GM23248 (cell line): ENCODE data around the gene EHBP1.

Experiments
- EZH2 ChIP-seq: fragments of 200-600 bp; sonication (generic); IDR thresholded peaks from 2 replicates; pipeline ENCODE4 v1.6.1; 2018; ENCODE audit warnings: antibody characterized with exemption, mild to moderate bottlenecking; ENCODE audit not compliant: insufficient read depth, poor library complexity, severe bottlenecking
- EZH2phosphoT487 ChIP-seq: fragments of 200-600 bp; sonication (generic); IDR thresholded peaks from 2 replicates; pipeline ENCODE4 v1.6.1; 2018; ENCODE audit warnings: antibody characterized with exemption, moderate library complexity, mild to moderate bottlenecking, low read depth; ENCODE audit not compliant: insufficient read depth

DNA sequence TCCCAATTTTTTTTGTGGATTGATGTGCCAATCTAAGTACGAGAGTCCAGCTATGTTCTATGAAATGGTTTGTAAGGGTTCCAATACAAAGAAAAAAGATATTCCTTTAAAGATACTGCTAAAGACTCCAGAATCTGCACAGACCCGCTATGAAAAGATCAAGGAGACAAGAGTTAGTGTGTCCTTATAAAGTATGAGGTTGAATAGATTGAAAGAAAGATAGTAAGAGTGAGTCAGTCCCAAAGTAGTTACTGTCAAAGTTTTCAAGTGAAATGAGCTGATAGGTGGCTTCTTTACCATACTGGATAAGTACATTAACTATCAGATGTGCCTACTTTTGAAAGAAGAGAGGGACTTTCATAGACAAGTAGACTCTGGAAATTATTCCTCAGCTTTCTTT, 17.9 kb upstream of the EHBP1 start:
- TF ChIP-seq EZH2 (no peak), EZH2phosphoT487 (no peak)
